ENCODE data around the gene DBNL.

DNA sequence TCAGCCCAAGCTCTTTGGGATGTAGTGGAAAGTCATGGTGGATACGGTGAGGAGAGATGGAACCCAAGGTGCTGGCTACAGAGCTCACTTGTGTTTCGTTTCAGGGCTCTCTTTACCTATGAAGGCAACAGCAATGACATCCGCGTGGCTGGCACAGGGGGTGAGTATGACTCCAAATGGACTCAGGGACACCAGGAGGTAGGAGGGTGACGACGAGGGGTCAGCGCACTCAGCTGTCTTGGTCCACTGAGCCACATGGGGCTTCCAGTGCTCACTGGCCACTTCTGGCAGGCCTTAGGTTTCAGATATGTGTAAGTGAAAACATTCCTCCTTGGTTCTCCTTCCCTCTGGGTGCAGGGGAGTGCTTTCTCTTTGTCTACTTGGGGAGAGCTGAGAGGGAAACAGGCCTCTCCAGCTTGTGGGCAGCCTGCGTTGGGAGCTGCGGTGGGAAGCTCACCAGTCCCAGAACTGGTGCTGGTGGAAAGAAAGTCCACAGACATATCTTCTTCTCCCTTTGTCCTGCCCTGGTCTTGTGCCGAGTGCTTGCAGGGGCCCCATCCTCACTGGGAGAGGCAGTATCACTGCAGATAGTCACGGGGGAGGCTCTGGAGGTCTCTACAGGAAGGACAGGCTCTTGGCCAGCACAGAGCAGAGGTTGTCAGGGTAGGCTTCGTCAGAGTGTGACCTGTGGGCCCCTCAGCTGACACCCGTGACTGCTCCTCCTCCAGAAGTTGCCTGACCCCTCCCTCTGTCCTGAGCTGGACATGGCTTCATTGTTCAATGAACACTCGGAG, 5.8 kb downstream of the DBNL start:
- TF ChIP-seq POLR2AphosphoS5 (IDR thresholded peaks at IDR 0.05; ENCODE audit: borderline replicate concordance, low read depth, low read length) (no peak), EZH2 (IDR thresholded peaks at IDR 0.05) (no peak), FOXP2 (optimal IDR thresholded peaks at IDR 0.05; ENCODE audit: control extremely low read depth, extremely low read length, insufficient read depth) (no peak)
